HepG2 (cell line): Measurements from ENCODE around the gene PXDC1. TPM values are rescaled to one million over a fixed set of nuclear protein-coding genes. Genes with fewer than 3 reads are reported as not detected.

Source experiments
- ARNT2 ChIP-seq: sonication (generic); formaldehyde crosslinking; IDR thresholded peaks from 2 replicates; pipeline ENCODE4 v1.8.0; 2022; ENCODE audit warnings: mild to moderate bottlenecking, low read depth, missing genetic modification reagents, moderate library complexity
- ATAD3A ChIP-seq: sonication (generic); formaldehyde crosslinking; IDR thresholded peaks from 2 replicates; pipeline ENCODE4 v1.4.0; 2020; ENCODE audit warnings: missing genetic modification reagents
- GABPB1 ChIP-seq: IDR thresholded peaks from 2 replicates; pipeline ENCODE4 v1.6.1; 2016; ENCODE audit warnings: mild to moderate bottlenecking, missing genetic modification reagents, moderate library complexity, missing compliant biosample characterization
- IRF2 ChIP-seq: IDR thresholded peaks from 2 replicates; pipeline ENCODE4 v1.6.1; 2018; ENCODE audit warnings: missing genetic modification reagents, missing compliant biosample characterization
- MED13 ChIP-seq: sonication (generic); formaldehyde crosslinking; IDR thresholded peaks from 2 replicates; pipeline ENCODE4 v1.5.0; 2020; ENCODE audit warnings: missing genetic modification reagents
- MEF2D ChIP-seq: sonication (generic); formaldehyde crosslinking; IDR thresholded peaks from 2 replicates; pipeline ENCODE4 v1.5.1; 2020; ENCODE audit warnings: mild to moderate bottlenecking, missing genetic modification reagents
- MIER2 ChIP-seq: IDR thresholded peaks from 2 replicates; pipeline ENCODE4 v1.6.1; 2016; ENCODE audit warnings: missing biosample characterization, missing genetic modification reagents
- NR3C1 ChIP-seq: sonication (generic); formaldehyde crosslinking; IDR thresholded peaks from 2 replicates; pipeline ENCODE4 v1.4.0; 2020; ENCODE audit warnings: missing genetic modification reagents
- SAP130 ChIP-seq: IDR thresholded peaks from 2 replicates; pipeline ENCODE4 v1.6.1; 2016; ENCODE audit warnings: low read depth
- SIN3A ChIP-seq: IDR thresholded peaks from 2 replicates; pipeline ENCODE4 v1.6.1; 2011; ENCODE audit warnings: low read depth, mild to moderate bottlenecking, control low read depth, low read length, borderline replicate concordance
- WIZ ChIP-seq: sonication (generic); formaldehyde crosslinking; IDR thresholded peaks from 2 replicates; pipeline ENCODE4 v1.5.1; 2020; ENCODE audit warnings: mild to moderate bottlenecking, missing genetic modification reagents
- ZEB1 ChIP-seq: IDR thresholded peaks from 2 replicates; pipeline ENCODE4 v1.6.1; 2012; ENCODE audit warnings: mild to moderate bottlenecking, low read depth, inconsistent platforms; ENCODE audit not compliant: insufficient replicate concordance
- ZNF446 ChIP-seq: sonication (generic); formaldehyde crosslinking; IDR thresholded peaks from 2 replicates; pipeline ENCODE4 v1.5.0; 2020; ENCODE audit warnings: mild to moderate bottlenecking, missing genetic modification reagents
- ZNF569 ChIP-seq: sonication (generic); formaldehyde crosslinking; IDR thresholded peaks from 2 replicates; pipeline ENCODE4 v1.5.0; 2020; ENCODE audit warnings: mild to moderate bottlenecking, missing genetic modification reagents, moderate library complexity, borderline replicate concordance
- ZNF781 ChIP-seq: sonication (generic); formaldehyde crosslinking; IDR thresholded peaks from 2 replicates; pipeline ENCODE4 v1.5.1; 2020; ENCODE audit warnings: borderline replicate concordance, mild to moderate bottlenecking, missing genetic modification reagents; ENCODE audit errors: not compliant biosample characterization
- polyA plus RNA-seq, 8 experiments: library from polyadenylated mRNA; depleted of rRNA in 3 of 8; stranded (reverse) in 7 of 8; unstranded in 1 of 8; fragments of >200 nt; fragmentation: Illumina TruSeq in 4 of 8; extraction: Trizol in 4 of 8; gene quantifications; 2 replicates each; pipeline versions ENCODE4 v1.2.1 to v1.2.3, GENCODE V29; 2011 to 2016; ENCODE audit warnings: low read depth in 4 of 8, missing spikeins in 1 of 8, mixed read lengths in 1 of 8; ENCODE audit not compliant: insufficient read depth in 1 of 8
- total RNA-seq, 5 experiments: library from RNA; depleted of rRNA; stranded (reverse); fragments of >200 nt; fragmentation: Illumina TruSeq; extraction: Trizol; gene quantifications; 2 replicates each; pipeline ENCODE4 v1.2.3, GENCODE V29; 2016; ENCODE audit warnings: low read depth in 1 of 5
- TF ChIP-seq, protein P1 (sequence below): sonication (generic); formaldehyde crosslinking; IDR thresholded peaks from 2 replicates; pipeline ENCODE4 v1.4.0; 2020; ENCODE audit warnings: missing genetic modification reagents, mild to moderate bottlenecking, borderline replicate concordance
- TF ChIP-seq, protein P2 (sequence below): IDR thresholded peaks from 2 replicates; pipeline ENCODE4 v1.6.1; 2016
- TF ChIP-seq, protein P3 (sequence below): sonication (generic); formaldehyde crosslinking; IDR thresholded peaks from 2 replicates; pipeline ENCODE4 v1.4.0; 2020; ENCODE audit warnings: mild to moderate bottlenecking, missing genetic modification reagents
- TF ChIP-seq, protein P4 (sequence below): IDR thresholded peaks from 2 replicates; pipeline ENCODE4 v1.6.1; 2016; ENCODE audit warnings: low read depth

PXDC1 gene
- total and polyA plus RNA-seq, 2 of the 13 experiments (the other 11 are each of a cell fraction or from before 2014, with no cell fraction given) = 32.4 to 34.7 TPM

- TF ChIP-seq, protein P1, sequence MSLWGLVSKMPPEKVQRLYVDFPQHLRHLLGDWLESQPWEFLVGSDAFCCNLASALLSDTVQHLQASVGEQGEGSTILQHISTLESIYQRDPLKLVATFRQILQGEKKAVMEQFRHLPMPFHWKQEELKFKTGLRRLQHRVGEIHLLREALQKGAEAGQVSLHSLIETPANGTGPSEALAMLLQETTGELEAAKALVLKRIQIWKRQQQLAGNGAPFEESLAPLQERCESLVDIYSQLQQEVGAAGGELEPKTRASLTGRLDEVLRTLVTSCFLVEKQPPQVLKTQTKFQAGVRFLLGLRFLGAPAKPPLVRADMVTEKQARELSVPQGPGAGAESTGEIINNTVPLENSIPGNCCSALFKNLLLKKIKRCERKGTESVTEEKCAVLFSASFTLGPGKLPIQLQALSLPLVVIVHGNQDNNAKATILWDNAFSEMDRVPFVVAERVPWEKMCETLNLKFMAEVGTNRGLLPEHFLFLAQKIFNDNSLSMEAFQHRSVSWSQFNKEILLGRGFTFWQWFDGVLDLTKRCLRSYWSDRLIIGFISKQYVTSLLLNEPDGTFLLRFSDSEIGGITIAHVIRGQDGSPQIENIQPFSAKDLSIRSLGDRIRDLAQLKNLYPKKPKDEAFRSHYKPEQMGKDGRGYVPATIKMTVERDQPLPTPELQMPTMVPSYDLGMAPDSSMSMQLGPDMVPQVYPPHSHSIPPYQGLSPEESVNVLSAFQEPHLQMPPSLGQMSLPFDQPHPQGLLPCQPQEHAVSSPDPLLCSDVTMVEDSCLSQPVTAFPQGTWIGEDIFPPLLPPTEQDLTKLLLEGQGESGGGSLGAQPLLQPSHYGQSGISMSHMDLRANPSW (CRISPR knock-in tag) = no peak
- TF ChIP-seq ZNF781 (CRISPR knock-in tag) = no peak
- peak; percentile 96 for TF ChIP-seq SAP130 (CRISPR knock-in tag)
- TF ChIP-seq, protein P2, sequence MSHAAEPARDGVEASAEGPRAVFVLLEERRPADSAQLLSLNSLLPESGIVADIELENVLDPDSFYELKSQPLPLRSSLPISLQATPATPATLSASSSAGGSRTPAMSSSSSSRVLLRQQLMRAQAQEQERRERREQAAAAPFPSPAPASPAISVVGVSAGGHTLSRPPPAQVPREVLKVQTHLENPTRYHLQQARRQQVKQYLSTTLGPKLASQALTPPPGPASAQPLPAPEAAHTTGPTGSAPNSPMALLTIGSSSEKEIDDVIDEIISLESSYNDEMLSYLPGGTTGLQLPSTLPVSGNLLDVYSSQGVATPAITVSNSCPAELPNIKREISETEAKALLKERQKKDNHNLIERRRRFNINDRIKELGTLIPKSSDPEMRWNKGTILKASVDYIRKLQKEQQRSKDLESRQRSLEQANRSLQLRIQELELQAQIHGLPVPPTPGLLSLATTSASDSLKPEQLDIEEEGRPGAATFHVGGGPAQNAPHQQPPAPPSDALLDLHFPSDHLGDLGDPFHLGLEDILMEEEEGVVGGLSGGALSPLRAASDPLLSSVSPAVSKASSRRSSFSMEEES (CRISPR knock-in tag) = no peak
- peak; percentile 84; the same call in 1 of the 2 replicates for TF ChIP-seq IRF2 (CRISPR knock-in tag)
- peak; percentile 73; the same call in 1 of the 2 replicates for TF ChIP-seq SIN3A
- no peak; the same call in 1 of the 2 replicates for TF ChIP-seq MEF2D
- TF ChIP-seq WIZ (CRISPR knock-in tag) = no peak
- TF ChIP-seq, protein P3, sequence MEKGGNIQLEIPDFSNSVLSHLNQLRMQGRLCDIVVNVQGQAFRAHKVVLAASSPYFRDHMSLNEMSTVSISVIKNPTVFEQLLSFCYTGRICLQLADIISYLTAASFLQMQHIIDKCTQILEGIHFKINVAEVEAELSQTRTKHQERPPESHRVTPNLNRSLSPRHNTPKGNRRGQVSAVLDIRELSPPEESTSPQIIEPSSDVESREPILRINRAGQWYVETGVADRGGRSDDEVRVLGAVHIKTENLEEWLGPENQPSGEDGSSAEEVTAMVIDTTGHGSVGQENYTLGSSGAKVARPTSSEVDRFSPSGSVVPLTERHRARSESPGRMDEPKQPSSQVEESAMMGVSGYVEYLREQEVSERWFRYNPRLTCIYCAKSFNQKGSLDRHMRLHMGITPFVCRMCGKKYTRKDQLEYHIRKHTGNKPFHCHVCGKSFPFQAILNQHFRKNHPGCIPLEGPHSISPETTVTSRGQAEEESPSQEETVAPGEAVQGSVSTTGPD = no peak
- no peak for TF ChIP-seq ZNF569
- TF ChIP-seq ATAD3A (CRISPR knock-in tag) = no peak
- no peak for TF ChIP-seq NR3C1
- TF ChIP-seq MIER2 = no peak
- no peak for TF ChIP-seq MED13
- TF ChIP-seq ZNF446 (CRISPR knock-in tag) = no peak
- TF ChIP-seq ARNT2 (CRISPR knock-in tag) = no peak
- TF ChIP-seq GABPB1 = peak; percentile 33; the same call in 1 of the 2 replicates
- no peak for TF ChIP-seq ZEB1
- TF ChIP-seq, protein P4, sequence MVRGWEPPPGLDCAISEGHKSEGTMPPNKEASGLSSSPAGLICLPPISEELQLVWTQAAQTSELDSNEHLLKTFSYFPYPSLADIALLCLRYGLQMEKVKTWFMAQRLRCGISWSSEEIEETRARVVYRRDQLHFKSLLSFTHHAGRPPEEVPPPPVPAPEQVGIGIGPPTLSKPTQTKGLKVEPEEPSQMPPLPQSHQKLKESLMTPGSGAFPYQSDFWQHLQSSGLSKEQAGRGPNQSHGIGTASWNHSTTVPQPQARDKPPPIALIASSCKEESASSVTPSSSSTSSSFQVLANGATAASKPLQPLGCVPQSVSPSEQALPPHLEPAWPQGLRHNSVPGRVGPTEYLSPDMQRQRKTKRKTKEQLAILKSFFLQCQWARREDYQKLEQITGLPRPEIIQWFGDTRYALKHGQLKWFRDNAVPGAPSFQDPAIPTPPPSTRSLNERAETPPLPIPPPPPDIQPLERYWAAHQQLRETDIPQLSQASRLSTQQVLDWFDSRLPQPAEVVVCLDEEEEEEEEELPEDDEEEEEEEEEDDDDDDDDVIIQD = no peak
These were observed 3.1 kb downstream of the PXDC1 start (continued) for GRCh38 chr6:3748208-3749066.
